Measurements from ENCODE around the gene RNF14.
"Not testable (repeated sequence)": the region's sequence is repeated elsewhere in the genome, so short reads cannot be mapped to it uniquely, and the experiment has no call there.

RNF14 gene

DNA sequence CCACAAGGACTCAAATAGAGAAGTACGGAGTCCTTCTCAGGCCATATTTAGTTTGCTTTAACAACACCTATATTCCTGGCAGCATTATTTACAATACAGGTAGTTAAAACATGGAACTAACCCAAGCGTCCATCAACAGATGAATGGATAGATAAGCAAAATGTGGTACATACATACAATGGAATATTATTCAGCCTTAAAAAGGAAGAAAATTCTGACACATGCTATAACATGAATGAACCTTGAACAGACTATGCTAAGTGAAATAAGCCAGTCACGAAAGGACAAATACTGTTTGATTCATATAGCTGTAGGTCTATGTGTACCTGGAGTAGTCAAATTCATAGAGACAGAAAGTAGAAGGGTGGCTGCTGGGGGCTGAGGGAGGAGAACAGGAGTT lies 68.7 kb downstream of the RNF14 start:
- not testable (repeated sequence) for DNase-seq (ENCODE audit: low read depth, low spot score); H3K27ac ChIP-seq

DNA sequence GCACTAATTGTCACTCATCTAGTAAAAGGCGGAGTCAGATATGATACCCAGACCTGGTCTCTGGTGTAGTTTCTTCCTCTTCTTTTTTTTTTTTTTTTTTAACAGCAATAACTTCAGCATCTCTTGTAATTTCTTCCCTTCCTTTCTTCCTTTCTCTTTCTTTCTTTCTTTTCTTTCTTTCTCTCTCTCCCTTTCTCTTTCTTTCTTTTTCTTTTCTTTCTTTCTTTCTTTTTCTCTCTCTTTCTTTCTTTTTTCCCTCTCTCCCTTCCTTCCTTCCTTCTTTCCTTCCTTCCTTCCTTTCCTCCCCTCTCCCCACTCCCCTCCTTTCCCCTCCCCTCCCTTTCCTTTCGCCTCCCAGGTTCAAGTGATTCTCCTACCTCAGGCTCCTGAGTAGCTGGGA lies 69.8 kb downstream of the RNF14 start:
- no peak for DNase-seq (ENCODE audit: low read depth, low spot score)
- no peak overlapping the region for H3K27ac ChIP-seq
